ENCODE data around the gene PLCXD3.
"Not testable (repeated sequence)": the region's sequence is repeated elsewhere in the genome, so short reads cannot be mapped to it uniquely, and the experiment has no call there.

Gene PLCXD3

GRCh38 chr5:41485533-41485932 lies 24.9 kb downstream of the PLCXD3 start:
- DNase-seq = no peak

- DNase-seq = no peak
Measured at GRCh38 chr5:41482715-41483114, 27.7 kb downstream of the PLCXD3 start.

DNA sequence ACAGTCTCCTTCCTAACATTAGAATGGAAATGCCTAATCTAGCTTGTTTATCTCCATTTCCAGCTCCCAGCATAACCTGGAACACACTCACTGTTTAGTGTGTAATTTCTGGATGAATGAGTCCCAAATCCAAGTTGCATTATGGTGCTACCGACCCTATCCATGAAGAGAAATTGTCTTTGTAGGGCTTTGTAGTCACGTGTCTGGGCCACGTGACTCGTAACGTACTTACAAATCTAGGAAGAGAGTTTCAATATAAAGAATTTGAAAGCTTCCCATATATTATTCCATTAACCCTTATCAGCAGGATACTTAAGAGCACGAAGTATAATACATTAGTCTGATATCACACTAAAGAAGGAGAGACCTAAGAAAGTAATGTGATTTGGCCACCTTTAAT lies 28.2 kb downstream of the PLCXD3 start:
- DNase-seq = no peak

- not testable (repeated sequence) for DNase-seq
Measured at GRCh38 chr5:41471571-41472208, 38.7 kb downstream of the PLCXD3 start.

- DNase-seq = no peak
Measured at GRCh38 chr5:41465493-41466171, 44.8 kb downstream of the PLCXD3 start.

DNA sequence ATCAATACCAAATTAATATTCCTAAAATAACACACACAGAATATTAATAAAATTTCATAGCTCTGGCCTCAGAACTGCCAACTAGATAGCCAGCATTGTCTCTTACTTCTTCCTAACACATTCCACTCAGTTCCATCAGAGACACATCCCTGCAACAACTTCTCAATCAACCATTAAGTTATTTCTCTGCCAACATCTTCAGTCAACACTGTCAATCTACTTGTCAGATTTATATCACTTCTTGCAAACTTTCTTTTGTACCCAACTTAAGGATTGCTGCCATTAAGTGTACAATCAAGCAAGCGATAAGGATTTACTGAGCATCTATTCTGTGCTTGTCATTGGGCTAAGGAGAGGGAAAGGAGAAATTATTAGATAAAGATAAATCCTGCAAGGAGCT lies 50.8 kb downstream of the PLCXD3 start:
- DNase-seq = no peak

GRCh38 chr5:41457094-41457493 lies 53.3 kb downstream of the PLCXD3 start:
- no peak for DNase-seq

- no peak for DNase-seq
Measured at GRCh38 chr5:41452506-41452905, 57.9 kb downstream of the PLCXD3 start.

GRCh38 chr5:41447650-41448510 lies 62.5 kb downstream of the PLCXD3 start:
- DNase-seq = no peak

- no peak for DNase-seq
Measured at GRCh38 chr5:41445937-41446563, 64.4 kb downstream of the PLCXD3 start.

DNA sequence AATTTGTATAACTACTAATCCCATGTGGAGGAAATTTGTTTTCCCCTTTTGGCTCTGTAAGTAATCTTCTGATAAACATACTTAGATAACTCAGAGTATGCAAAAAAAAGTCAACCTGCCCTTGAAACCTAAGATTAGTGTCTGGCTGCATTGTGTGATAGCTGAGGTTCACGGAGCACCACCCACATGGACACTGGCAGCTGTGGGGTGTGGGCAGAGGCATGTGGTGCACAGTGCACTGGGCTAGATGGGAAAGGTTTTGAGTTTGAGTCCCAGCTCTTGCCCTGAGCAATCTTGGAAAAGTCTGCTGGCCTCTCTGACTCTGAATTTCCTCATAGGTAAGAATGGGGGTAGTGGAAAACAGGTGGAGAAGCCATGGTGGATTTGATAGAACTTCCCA lies 75.1 kb downstream of the PLCXD3 start:
- no peak for DNase-seq

- DNase-seq = no peak
Measured at GRCh38 chr5:41433552-41434181, 76.7 kb downstream of the PLCXD3 start.

DNA sequence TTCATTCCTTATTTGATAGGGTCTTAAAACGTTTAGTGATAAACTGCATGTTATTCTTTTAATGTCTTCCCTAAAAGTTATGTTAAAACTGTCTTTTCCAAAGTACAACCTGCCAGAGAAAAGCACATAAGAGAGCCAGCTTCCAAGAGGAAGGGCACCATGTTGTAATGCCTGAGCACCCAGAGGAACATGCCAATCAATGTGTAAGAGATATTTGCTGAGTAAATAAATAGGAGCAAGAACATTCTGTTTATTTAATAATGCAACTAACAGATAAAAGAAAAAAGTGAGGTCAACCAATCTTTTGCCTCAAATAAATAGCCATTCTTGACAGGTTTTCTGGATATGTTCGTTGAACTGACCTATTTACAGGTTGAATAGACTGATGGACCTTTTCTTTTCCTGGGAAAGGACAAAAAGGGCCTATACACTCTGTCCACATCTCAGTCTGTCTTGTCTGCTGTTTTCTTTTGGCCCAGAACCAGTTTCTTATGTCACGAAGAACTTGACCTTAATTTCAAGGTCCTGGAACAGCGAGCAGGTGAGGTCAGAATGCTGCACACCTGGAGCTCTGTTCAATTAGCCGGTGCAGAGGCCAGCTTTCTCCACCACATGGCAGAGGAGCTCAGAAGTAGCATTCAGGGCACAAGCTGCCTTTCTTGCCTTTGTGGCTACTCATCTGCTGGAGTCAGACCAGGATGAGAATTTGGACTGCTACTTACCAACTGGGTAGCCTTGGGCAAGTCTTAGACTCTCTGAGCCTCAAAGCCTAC lies 77.7 kb downstream of the PLCXD3 start:
- DNase-seq = no peak

DNA sequence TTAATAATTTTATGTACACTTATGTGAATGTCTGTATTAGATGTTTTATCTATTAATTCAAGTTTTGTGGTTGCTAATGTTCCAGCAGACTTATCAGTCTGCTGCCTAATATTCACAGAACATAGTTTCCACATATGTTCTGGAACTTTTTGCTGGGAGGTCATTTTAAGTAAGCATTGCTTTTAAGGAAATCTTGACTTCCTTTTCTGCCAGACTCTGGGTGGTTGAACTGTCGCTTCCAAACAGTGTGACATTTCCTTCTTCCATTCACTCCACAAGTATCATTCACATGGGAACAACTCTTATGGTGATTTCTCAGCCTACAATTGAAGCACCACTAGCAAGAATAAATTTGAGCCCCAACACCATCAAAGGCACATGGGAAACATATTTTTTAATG lies 82.9 kb downstream of the PLCXD3 start:
- DNase-seq = no peak

DNA sequence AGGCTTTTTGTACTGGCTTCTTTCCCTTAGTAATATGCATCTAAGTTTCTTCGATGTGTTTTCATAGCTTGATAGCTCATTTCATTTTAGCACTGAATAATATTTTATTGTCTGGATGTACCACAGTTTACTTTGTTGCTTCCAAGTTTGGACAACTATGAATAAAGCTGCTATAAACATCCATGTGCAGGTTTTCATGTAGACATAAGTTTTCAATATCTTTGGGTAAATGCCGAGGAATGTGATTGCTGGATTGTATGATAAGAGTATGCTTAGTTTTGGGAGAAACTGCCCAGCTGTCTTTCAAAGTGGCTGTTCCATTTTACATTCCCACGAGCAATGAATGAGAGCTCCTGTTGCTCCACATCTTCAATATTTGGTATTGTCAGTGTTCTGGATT lies 84.7 kb downstream of the PLCXD3 start:
- no peak for DNase-seq

- DNase-seq = no peak
Measured at GRCh38 chr5:41420492-41421067, 89.8 kb downstream of the PLCXD3 start.

- no peak for DNase-seq
Measured at GRCh38 chr5:41418220-41419031, 92.0 kb downstream of the PLCXD3 start.

- no peak for DNase-seq
Measured at GRCh38 chr5:41416336-41416735, 94.1 kb downstream of the PLCXD3 start.

- DNase-seq = no peak
Measured at GRCh38 chr5:41415242-41415641, 95.2 kb downstream of the PLCXD3 start.

- no peak for DNase-seq
Measured at GRCh38 chr5:41414598-41414997, 95.8 kb downstream of the PLCXD3 start.

DNA sequence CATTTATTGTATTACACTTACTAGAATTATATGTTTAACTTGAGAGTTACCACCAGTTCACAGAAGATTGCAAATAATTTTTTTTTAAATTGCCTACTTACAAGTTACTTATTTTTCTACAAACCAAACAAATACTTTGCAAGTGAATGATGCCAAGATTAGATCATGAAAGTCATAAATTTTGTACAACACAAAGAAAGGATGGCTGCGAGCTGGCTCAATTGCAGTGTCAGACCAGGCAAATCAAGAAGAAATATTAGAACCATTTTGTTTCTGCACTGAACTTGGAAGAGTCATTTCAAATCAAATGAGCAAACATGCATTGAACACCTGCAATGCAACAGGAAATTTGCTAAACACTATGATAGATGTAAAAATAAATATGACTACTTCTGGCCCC lies 97.3 kb downstream of the PLCXD3 start:
- DNase-seq = no peak
